Skeletal muscle cell (primary cell): ENCODE results near the gene ISY1.
A peak's percentile ranks its signal among the peaks of the same experiment; 100 is the strongest.
"Not testable (repeated sequence)": the region's sequence is repeated elsewhere in the genome, so short reads cannot be mapped to it uniquely, and the experiment has no call there.

Experiments
- DNase-seq: peaks from one replicate; pipeline ENCODE4 v3.0.0-alpha.2; 2010; ENCODE audit warnings: low read depth
- H3K4me3 ChIP-seq: 2 replicates; pipeline ENCODE4 v1.5.1; 2011; ENCODE audit warnings: low read depth, mild to moderate bottlenecking, control low read depth, low read length, moderate library complexity

The ISY1 gene

DNA sequence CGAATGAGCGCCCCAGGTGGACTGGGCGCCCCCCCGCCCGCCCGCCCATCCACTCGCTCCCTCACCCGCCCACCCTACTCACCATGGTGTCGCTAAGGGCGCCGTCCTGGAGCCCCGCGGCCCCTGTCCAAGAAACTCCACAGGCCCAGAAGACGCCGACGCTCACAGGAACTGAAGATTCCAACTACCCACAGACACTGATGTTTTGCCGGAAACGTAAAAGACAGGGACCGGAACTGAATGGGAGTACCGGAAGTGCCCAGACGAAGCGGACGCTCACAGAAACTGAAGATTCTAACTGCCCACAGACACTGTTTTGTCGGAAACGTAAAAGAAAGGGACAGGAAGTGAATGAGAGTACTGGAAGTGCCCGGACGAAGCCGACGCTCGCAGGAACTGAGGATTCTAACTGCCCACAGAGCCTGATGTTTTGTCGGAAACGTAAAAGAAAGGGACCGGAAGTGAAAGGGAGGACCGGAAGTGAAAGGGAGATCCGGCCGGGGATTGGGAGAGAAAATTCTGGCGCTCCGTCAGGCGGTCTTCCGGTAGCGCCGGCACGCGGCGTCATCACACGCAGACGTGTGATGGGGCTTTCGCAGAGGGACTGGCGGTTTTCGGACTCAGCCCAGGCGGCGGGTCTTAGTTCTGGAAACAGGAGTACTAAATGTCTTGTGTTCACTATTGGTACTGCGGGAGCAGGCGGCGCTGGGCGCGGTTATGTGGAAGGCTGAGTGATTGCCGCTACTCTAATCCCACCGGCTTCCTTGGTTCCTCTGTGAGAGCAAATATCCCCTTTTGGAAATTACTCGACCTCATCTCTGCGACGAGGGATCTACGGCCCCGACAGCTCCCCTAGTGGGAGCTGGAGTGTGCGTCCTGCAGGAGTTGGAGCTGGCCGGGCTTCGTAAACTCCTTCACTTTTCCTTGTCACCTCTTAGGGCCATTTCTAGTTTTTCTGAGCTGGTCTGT, at the start of gene ISY1:
Gene ISY1 (minus strand): TSS at position 173 of the 969 bp plus-strand sequence. CDS start 88 bp downstream, at position 85.
- peak; percentile 85 for DNase-seq

DNA sequence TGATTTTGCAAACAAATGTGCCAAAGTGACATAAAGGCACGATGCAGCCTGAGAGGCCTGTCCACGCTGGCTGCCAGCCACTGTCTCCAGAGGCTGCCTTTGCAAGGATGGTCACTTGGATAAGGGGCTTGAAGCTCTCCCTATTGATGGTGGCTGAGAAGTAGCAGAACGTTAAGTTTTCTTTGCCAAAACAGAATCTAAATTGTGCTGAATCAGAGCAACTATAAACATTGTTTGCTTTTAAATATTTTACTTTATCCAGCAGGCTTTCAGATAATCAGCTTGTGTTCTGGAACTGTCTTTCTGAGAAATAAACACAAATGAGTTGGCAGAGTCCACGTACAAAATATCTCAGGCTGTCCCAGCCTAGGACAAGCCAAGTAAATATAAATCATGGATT, 46.6 kb upstream of the ISY1 start:
- no peak overlapping the region for H3K4me3 ChIP-seq

More for the DNA sequence above, at the start of gene ISY1:
- H3K4me3 ChIP-seq: peak within 1 kb of the TSS; percentile 68

GRCh38 chr3:129205109-129205832, 44.4 kb upstream of the ISY1 start:
- DNase-seq: no peak
- no peak overlapping the region for H3K4me3 ChIP-seq

More for the DNA sequence above, 46.6 kb upstream of the ISY1 start:
- DNase-seq: no peak

GRCh38 chr3:129204473-129204872, 43.6 kb upstream of the ISY1 start:
- H3K4me3 ChIP-seq: no peak overlapping the region
- no peak for DNase-seq

DNA sequence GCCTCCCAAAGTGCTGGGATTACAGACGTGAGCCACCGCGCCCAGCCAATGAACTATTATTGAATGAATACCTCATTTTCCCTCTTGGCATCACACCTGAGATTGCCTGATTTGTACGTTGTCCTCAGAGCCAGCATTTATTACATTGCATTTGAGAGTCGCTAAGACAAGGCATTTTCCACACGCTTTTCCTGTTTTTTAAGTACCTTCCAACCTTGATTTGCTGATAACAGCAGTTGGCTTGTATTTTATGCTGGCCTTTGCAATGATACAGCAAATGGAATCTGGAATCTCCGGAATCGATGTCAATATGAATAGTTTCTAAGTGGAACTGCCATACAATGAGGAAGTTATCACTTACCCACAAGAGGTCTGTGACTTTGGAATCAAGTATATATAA, 38.5 kb upstream of the ISY1 start:
- H3K4me3 ChIP-seq: no peak overlapping the region
- no peak for DNase-seq

GRCh38 chr3:129197321-129197720, 36.5 kb upstream of the ISY1 start:
- H3K4me3 ChIP-seq: no peak overlapping the region
- DNase-seq: no peak

GRCh38 chr3:129196601-129197000, 35.7 kb upstream of the ISY1 start:
- no peak overlapping the region for H3K4me3 ChIP-seq
- DNase-seq: no peak

- H3K4me3 ChIP-seq: peak overlapping the region; percentile 30
- DNase-seq: peak; percentile 83
Observed at GRCh38 chr3:129195731-129196256, 34.9 kb upstream of the ISY1 start.

- DNase-seq, H3K4me3 ChIP-seq: not testable (repeated sequence)
Observed at GRCh38 chr3:129189793-129190192, 28.9 kb upstream of the ISY1 start.

- DNase-seq: no peak
- H3K4me3 ChIP-seq: no peak overlapping the region
Observed at GRCh38 chr3:129187857-129188256, 27.0 kb upstream of the ISY1 start.

- H3K4me3 ChIP-seq: no peak overlapping the region
- DNase-seq: no peak
Observed at GRCh38 chr3:129185783-129186182, 24.9 kb upstream of the ISY1 start.

DNA sequence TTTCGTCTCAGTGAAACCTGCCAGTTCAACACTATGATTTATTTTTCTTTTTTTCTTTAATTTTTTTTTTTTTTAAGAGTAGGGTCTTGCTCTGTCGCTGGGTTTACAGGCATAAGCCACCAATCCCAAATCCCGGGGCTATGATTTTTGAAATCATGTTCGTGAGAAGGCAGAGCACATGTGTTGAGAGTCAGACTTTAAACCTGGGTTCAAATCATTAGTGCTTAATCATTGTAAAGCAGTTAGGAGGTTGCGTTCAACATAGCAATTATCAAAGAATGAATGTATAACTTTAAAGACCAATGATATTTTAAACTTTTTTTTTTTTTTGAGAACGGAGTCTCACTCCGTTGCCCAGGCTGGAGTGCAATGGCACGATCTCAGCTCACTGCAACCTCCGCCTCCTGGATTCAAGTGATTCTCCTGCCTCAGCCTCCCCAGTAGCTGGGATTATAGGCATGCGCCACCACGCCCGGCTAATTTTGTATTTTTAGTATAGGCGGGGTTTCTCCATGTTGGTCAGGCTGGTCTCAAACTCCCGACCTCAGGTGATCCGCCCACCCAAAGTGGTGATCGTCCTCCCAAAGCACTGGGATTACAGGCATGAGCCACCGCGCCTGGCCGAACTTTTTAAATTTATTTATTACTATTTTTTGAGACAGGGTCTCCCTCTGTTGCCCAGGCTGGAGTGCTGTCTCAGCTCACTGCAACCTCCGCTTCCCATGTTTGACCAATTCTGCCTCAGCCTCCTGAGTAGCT, 24.1 kb upstream of the ISY1 start:
- not testable (repeated sequence) for DNase-seq
- peak overlapping the region; percentile 84 for H3K4me3 ChIP-seq

DNA sequence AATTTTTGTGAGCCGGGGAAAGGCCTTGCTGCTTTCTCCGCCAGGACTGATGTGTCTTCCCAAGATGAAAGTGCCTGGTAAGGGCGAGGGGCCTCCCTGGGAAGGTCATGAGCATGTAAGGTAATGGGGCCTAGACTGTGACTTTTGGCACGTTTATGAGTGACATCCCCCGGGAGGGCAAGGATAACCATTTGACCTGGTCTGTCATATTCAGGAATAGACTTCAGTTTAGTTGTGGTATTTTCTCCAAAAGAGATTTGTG, 23.5 kb upstream of the ISY1 start:
- DNase-seq: no peak
- H3K4me3 ChIP-seq: peak overlapping the region; percentile 84

DNA sequence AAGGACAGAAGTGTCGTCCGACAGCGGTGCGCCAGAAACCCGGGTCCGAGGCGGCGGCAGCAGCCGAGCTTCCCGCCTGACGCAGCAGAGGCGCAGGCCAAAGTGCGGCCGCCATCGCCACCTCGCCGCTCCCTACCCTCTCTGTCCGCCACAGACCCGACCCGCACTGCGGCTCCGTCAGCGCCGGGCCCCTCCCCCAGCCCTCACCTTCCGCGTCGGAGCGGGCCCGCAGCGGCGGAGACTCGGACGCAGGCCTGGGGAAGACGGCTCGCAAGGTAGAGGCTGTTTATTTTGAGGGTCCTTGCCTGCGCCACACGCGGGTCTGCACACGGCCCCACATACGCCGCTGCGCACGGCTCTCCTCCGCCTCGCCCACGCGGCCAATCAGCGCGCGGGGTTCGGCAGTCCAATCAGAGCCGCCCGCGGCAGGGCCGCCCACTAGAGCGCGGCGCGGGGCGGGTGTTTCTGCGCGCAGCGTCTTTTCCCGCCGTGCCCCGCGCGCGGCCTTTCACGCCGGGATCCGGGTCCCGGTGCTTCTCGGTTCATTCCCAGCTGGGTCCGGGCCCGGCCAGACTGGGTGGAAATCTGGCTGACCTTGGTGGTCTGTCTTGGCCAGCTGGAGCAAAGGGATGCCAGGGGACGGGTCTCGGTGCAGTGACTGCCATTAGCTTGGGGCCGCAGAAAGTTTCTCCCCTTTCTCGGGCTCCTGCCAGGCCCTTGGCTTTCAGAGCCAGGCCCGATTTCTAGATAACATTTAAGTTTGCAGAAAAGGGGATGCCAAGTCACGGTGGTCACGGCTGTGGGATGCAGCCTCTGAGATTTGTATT, 22.9 kb upstream of the ISY1 start, which contains the start of gene CNBP:
Gene CNBP (minus strand): TSS at position 328 of the 827 bp plus-strand sequence. CDS start 12,139 bp downstream, outside the sequence.
- DNase-seq: peak; percentile 84
- H3K4me3 ChIP-seq: peak within 1 kb of the TSS; percentile 84

DNA sequence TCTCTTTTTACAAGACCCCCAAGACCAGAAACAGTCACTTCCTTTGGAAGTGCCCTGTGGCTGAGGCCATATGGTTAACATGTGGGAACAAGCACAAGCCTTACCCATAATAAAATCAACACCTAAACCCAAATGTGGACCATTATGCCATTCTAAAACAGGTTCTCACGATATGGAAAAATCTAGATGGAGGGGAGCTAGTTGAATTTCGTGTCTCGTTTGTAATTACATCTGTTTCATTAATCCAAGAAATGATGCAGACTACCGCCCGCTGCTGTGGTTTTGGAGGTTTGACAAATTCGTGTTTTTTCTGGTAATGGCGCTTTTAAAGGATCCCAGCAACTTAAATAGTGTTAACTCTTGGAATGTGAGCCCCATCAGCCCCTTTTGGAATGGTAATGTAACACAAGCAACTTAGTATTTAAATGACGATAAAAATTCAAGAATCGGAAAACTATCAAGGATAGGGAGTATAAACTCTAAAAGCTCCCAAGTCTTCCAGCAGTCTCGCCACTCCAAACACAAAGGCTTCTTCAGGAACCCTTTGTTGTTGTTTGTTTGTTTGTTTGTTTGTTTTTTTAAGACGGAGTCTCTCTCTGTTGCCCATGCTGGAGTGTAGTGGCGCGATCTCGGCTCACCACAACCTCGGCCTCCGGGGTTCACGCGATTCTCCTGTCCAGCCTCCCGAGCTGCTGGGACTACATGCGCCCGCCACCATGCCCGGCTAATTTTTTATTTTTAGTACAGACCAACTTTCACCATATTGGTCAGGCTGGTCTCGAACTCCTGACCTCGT, 21.7 kb upstream of the ISY1 start:
- peak overlapping the region; percentile 84 for H3K4me3 ChIP-seq
- DNase-seq: no peak

DNA sequence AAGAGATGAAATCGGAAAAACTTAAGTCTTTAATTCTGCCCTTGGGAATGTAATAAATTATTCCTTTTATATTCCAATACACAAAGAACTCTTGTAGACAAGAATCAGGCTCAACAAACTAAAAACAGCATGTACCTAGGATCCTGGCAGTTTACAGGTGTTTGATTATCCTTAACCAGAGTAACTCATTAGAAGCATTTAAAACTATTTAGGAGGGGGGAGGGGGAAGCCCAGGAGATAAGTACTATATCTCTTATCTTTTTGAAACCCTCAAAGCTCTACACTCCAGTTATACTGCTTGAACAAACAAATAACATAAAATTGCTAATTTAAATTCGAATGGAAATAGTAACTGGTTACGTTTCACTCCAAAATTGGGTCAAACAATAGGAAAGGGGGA, 21.0 kb upstream of the ISY1 start:
- DNase-seq: no peak
- peak overlapping the region; percentile 84 for H3K4me3 ChIP-seq

DNA sequence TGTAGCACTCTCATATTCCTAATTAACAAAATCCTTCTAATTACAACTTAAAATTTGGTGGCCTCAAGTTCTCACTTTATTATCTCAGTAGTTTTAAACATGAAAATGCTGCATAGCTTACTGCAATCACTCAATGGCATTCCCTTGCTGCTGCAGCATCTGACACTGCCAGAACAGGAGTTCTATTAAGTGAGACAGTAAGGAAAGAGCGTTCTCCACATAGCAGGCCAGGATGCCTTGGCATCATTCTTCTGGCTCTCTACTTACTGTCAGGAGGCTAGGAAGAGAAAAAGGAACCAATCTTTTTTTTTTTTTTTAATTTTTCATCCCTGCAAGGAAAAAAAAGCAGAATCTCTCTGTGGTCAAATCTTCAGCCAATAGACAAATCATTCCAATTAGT, 19.6 kb upstream of the ISY1 start:
- DNase-seq: no peak
- H3K4me3 ChIP-seq: peak overlapping the region; percentile 4

GRCh38 chr3:129176051-129176450, 15.2 kb upstream of the ISY1 start:
- DNase-seq: no peak
- H3K4me3 ChIP-seq: no peak overlapping the region
